ENCODE measurements around the gene LRRFIP1.
A peak's percentile ranks its signal among the peaks of the same experiment; 100 is the strongest.
"Not testable (repeated sequence)": the region's sequence is repeated elsewhere in the genome, so short reads cannot be mapped to it uniquely, and the experiment has no call there.

Gene LRRFIP1

DNA sequence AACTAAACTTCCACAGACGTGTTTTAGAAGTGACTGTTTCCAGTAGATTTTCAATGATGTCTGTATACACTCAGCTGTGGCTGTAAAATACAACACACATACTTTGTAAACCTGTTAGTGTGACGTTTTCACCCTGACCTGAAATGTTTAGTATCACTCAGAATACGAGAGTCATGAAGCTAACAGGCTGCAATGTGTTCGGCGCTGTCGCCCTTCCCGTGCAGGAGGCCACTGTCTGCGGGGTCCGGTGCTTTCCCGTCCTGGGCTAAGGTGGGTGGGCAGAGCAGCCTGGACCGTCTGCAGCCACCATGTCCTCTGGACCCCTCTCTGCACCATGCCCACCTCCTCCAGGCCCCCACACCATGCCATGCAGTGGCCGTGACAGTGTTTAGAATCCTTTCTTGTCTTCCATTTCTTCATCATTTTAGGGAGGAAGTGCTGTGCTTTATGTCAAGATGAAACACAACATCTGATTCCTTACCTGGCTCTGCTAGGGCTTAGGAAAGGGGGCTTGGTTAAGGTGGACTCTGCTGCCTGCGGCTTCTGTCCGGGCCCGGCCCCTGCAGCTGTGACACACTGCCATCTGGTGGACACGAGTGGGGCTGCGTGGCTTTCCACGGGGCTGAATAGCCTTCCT is 117.3 kb downstream of the LRRFIP1 start:
- peak; percentile 71 for DNase-seq (ENCODE audit: low spot score)

DNA sequence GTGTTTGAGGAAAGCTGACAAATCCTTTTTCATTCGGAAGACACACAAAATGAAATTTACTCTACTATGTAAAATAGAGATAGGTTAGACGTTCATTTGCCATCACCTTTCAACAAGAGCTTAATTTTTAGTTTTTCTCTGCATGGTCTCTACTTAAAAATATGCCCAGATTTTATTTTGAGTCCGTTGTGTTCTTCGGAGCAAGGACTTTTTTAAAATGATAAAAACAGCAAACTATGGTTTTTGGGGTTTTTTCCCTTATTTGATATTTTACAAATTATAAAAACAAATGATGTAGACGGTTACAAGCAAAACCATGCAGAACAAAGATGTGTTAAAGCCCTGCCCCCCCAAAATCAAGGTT is 117.8 kb downstream of the LRRFIP1 start:
- no peak for DNase-seq (ENCODE audit: low spot score)

DNA sequence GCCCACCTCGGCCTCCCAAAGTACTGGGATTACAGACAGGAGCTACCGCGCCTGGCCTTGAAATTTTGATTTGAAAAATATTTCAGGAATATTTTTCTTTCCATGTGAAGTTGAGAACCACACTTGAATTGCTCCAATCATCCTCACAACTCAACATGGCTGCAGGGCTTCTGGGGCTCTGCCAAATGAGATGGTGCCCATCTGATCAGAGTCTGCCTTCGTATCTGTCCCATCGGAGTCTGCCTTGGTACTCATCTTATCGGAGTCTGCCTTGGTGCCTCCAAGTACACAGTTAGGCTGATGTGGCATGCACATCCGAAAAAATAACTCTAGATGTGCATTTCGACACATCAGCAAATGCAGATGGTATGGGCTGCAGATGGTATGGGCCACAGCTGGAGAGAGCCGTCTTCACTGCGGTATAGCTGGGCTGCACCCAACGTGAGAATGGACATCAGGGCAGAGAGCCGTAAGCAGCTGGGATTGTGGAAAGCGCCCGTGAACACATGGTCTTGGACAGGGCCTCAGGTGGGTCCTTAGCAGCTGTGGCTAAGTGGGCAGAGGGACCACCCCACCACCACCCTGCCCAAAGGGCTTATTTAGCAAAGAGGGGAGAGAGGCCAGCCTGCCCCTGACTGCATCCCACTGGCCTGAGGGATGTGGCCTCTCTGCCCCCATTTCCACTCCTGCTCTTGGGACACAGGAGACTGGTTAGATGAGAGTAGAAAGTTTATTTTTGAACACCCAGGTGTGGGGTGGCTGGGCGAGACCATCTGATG is 119.1 kb downstream of the LRRFIP1 start:
- DNase-seq (ENCODE audit: low spot score) = no peak

DNA sequence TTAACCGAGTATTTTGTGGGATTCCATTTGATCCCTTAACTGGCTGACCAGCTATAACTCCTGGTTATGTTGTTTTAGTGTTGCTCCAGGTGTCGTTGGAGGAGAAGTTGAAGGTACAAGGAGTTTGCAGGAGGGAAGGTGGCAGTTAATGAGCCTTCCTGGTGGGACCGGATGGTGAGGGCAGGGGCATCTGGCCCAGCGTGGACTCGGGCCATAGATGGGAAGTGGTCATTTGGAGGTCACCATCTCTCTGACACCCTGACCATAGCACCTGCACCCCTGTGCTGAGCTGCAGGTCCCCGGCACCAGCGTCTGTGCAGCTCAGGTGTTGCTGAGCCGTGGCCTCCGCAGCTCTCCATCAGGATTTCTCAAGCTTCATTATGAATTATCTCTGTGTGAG is 119.8 kb downstream of the LRRFIP1 start:
- no peak for DNase-seq (ENCODE audit: low spot score)

DNA sequence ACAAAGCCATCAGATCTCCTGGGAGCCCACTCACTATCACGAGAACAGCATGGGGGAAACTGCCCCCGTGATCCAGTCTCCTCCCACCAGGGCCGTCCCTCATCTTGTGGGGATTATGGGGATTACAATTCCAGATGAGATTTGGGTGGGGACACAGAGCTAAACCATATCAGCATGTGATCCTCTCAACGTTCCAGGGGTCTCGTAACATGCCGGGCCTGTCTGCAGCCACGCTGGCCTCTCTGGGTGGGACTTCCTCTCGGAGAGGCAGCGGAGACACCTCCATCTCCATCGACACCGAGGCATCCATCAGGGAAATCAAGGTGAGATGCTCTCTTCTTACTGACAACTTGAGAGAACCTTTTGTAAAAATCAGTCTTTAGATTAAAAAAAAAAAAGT is 121.6 kb downstream of the LRRFIP1 start:
- no peak for DNase-seq (ENCODE audit: low spot score)

DNA sequence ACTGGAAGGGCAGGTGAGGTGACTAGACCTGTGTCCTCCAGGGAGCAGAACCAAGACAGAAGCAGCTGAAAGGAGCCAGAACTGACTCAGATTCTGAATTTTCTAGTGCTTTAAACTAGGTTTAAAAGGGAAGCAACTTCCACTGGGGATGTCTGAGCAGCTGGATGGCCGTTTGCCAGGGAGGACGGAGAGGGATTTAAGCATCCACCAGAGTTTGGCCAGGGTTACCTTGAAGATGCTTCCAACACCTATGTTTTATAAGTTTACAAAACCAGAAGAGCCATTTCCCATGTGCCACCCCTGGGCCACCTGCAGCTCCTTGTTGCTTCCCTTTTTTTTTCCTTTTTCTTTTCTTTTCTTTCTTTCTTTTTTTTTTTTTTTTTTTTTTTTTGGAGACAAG is 122.6 kb downstream of the LRRFIP1 start:
- DNase-seq (ENCODE audit: low spot score) = no peak

DNA sequence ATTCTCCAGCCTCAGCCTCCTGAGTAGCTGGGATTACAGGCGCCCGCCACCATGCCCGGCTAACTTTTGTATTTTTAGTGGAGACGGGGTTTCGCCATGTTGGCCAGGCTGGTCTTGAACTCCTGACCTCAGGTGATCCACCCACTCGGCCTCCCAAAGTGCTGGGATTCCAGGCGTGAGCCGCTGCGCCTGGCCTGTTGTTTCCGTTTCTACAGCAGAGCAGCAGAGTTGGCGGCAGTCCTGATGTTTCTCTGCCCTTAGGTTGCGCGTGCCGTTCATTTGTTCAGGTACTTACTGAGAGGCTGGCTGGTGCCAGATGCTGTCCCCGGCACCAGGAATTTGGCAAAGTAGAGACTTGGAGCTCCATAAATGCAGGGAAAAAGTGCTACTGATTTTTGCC is 123.1 kb downstream of the LRRFIP1 start:
- DNase-seq (ENCODE audit: low spot score) = not testable (repeated sequence)

DNA sequence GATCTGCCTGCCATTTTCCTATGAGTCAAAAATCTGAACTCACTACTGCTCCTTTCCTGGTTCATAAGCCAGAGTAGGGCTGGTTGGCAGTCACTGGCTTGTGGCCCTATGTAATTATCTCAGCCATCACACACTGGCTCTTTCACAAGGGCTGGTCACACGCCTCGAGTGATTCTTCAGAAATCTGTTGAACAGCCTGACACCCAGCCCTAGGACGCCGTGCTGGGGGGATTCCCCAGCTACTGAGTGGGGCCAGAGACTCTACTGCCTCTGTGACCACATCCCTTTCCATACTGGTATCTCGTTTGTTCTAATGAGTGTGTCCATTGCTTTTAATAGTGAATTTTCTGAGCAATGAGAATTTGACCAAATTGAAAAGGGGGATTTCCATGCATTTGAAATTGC is 125.4 kb downstream of the LRRFIP1 start:
- DNase-seq (ENCODE audit: low spot score) = no peak

DNA sequence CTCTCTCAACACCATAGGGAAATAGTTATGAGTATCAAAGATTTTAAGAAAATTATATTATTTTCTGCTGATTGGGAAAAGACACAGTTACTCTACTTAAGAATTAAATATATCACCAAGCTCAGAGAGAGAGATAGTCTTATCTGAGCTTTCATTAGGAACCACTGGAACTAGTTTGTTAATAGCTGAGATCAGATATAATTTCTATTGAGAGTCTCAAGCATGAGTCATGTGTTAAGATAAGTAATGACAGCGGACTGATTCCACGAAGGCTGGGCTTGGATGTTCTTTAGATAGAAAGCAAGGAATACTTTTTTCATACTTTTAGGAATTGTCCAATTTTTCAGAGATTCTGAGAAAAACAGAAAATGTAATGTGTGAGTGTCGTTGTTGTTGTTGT is 126.8 kb downstream of the LRRFIP1 start:
- no peak for DNase-seq (ENCODE audit: low spot score)

DNA sequence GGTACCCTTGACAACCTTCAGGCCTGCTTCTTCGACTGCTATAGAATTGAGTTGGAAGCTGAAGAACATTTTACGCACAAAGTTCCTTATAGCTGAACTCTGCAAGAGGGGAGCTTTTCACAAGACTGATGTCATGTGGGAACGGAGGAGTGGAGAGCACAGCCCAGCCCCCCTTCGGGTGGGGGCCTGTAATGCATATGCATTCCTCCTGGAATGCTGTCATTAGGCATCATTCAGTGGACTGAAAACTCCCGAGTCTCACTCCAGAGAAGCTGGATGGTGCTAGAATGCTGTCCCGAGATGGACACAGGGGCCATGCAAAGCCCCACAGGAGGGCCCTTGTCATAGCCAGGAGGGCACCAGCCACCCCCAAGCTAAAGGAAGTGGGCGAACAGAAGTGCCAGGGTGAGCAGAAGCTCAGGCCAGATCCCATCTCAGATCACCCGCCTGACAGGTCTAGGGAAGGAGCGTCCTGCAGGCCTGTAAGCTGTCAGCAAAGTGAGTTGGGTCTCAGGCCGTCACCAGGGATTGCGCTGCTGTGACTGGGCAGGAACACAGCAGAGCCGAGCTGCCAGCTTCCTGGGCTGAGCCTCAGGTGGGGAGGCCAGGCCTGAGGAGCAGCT is 127.3 kb downstream of the LRRFIP1 start:
- no peak for DNase-seq (ENCODE audit: low spot score)

DNA sequence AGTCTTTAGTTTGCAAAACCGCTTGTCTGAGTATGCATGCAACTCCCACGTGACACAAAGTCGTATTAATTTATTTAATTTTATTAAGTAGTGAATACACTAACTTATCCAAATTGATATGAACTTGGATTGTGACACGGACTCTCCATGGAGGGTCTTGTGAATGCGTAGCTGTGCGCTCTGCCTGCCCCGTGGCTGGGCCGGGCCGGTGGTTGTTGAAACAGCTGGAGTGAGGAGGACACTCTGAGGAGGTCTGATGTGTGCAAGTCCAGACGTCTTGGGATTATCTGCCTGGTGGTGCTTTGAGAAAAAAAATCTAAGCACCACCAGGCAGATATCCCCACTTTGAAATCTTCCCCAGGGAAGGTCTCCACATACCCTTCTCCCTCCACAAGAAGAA is 130.2 kb downstream of the LRRFIP1 start:
- no peak for DNase-seq (ENCODE audit: low spot score)

DNA sequence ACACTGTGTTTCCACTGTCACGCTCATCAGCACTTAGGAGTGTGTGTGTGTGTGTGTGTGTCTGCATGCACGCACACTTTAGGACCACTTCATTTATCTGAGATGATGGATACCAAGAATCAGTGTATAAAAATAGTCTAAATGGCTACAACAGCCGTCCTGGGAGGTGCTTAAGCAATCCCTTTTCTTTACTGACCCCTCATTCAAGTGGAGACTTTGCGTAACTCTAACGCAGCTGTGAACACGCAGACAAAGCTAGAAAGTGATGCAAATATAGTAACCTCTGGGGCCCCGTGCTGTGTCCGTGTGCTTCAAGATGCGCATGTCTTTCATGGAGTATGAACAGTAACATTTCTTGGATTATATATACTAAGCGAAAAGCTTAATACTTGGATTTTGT is 130.8 kb downstream of the LRRFIP1 start:
- no peak for DNase-seq (ENCODE audit: low spot score)

DNA sequence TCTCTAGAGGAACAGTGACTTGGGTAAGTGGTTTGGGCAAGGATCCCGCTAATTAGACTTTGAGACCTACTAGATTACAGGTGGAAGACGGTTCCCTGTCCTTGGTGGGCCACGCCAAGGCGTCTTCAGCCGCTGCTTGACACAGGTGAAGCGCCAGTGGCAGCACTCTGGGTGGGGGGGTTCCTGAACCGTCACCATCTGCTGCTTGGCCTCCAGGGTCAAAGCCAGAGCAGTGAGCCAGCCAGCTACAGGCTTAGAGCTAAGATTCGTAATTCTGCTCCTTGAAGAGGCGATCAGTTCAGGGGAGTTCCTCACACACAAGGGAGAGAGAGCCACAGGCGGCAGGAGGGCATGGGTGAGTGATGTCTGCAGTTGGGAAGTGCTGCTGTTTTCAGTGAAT is 131.8 kb downstream of the LRRFIP1 start:
- DNase-seq (ENCODE audit: low spot score) = no peak

DNA sequence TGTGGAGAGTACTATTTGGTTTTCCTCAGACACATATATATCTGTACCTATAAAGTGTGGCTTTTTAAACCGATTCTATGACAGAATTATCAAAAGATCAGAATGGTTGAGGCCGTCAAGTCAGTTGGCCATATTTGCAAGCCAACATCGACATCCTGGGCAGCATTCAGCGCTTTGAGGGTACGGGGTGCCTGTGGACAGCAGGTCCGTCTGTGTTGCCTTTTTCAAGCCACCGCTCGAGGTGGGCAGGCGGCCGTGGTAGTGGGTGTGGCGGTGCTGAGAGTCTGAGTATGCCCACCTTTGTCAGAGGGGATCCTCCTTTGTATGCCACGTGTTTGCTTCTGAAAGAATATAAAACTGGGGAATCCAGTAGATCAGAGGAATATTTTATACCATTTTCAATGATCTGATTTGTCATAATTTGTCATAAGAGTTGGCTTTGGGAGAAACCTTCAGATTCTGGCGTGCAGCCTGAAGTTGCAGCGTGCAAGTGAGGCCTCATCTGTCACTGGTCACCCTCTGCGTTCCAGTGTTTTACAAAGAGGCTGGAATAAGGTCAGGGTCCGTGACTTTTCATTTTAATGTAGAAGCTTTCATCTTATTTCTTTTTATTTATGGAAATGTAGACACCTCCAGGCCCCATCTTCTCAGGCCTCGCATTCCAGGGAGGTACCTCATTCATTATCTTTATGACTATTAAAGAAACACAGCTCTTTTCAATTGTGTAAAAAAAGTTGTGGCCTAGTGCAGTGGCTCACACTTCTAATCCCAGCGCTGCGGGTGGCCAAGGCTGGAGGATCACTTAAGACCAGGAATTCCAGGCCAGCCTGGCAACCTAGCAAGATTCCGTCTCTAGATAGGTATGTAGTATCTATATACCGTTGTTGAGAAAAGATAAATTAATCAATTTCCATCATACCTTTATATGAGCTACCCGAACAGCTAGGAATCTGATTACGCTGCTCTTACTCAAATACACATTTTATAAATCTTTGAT is 133.4 kb downstream of the LRRFIP1 start:
- DNase-seq (ENCODE audit: low spot score) = no peak

DNA sequence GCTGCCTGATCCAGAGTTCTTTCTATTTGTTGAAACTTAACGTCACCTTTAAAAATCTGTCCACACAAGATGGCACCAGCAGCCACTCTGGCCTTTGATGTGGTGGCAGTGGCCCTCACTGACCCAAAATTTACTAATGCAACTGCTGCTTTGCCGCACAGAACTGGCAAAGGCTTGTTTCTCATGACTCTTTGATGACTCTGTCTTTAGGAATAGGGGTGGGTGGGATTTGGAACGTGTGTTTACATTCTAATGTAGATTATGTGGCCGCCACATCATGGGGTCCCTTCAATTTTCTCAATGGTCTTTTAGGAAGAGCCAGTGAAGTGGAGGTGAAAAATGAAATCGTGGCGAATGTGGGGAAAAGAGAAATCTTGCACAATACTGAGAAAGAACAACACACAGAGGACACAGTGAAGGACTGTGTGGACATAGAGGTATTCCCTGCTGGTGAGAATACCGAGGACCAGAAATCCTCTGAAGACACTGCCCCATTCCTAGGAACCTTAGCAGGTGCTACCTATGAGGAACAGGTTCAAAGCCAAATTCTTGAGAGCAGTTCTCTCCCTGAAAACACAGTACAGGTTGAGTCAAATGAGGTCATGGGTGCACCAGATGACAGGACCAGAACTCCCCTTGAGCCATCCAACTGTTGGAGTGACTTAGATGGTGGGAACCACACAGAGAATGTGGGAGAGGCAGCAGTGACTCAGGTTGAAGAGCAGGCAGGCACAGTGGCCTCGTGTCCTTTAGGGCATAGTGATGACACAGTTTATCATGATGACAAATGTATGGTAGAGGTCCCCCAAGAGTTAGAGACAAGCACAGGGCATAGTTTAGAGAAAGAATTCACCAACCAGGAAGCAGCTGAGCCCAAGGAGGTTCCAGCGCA is 135.2 kb downstream of the LRRFIP1 start:
- not testable (repeated sequence) for DNase-seq (ENCODE audit: low spot score)

DNA sequence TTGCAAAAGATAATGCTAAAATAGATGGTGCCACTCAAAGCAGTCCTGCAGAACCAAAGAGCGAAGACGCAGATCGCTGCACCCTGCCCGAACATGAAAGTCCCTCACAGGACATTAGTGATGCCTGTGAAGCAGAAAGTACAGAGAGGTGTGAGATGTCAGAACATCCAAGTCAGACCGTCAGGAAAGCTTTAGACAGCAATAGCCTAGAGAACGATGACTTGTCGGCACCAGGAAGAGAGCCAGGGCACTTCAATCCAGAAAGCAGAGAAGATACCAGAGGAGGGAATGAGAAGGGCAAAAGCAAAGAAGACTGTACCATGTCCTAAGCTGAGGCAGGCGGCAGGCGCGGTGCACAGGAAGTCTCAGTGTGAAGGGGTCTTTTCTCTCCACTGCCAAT is 136.4 kb downstream of the LRRFIP1 start:
- no peak for DNase-seq (ENCODE audit: low spot score)

DNA sequence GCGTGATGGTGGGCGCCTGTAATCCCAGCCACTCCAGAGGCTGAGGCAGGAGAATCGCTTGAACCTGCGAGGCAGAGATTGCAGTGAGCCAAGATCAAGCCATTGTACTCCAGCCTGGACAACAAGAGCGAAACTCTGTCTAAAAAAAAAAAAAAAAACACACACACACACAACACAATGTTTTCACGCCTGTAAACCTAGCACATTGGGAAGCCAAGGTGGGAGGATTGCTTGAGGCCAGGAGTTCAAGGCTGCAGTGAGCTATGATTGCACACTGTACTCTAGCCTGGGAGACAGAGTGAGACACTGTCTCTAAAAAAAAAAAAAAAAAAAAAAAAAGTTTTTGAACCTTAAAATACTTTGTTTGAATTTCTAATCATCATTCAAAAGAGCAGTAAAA is 137.7 kb downstream of the LRRFIP1 start:
- DNase-seq (ENCODE audit: low spot score) = not testable (repeated sequence)

DNA sequence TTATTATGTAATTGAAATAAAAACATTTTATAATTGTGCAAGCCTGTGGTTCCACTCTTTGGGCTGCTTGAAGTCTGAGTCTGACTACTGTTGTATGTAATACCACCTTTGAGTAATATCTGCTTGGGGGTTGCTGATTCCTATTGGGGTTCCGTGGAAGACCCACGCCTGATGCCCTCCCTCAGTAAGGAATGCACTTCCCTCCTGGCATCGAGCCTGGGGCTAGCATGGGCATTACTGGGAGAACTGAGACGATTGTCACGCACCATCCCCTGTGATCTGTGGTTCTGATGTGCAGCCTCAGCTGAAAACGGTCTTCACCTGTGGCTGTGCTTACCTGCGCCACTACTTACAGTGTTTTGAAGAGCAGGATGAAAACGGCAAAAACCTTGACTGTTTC is 138.5 kb downstream of the LRRFIP1 start:
- no peak for DNase-seq (ENCODE audit: low spot score)

DNA sequence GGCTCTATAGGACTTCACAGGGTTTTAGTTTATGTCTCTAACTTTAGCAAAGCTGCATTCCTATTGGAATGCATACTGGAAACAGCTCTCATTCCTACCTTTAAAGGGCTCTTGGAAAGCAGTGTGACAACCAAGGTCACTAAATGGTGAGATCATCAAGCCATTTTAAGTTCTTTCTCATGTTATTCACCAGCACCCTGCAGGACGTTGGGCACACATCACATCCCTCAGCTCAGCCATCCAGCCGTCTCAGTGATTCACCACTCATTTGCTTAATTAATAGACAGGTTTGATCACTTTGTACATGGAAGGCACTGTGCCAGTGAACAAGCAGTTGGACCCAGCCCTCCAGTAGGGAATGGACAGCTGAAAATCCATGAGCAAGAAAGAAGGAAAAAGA is 139.0 kb downstream of the LRRFIP1 start:
- DNase-seq (ENCODE audit: low spot score) = no peak

DNA sequence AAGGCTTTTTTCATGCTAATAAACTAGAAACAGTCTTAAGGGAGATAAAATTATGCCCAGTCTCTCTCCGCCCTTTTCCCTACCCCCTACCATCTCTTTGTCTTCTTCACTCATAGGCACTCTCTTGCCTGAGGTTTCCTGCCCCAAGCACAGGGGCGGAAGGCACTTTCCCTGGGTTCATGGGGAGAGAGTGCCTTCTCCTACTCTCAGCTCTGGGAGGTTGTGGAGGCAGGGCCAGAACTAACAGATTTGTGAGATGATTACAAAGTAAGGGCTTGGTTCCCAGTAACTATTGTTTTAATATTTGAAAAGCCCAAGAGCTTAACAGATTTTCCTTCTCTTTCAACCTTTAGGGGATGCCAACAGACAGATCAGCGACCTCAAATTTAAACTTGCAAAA is 145.1 kb downstream of the LRRFIP1 start:
- no peak for DNase-seq (ENCODE audit: low spot score)

DNA sequence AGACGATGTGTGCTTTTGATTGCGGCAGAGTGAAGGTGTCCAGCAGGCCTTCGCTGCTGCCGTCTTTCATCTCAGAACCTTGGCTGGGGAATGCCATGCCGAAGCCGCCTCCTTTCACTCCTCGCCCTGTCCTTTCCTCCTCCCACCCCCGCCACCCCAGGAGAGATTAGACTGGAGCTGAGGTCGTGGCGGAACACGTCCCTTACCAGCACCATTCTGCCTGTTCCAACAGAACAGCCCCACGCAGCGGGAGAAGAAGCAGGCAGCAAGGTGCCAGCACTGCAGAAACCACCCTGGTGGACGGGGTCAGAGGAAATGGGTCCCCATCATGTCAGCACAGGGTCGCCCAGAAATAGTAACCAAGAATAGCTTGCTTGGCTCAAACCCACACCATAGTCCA is 146.4 kb downstream of the LRRFIP1 start:
- no peak for DNase-seq (ENCODE audit: low spot score)

All from CD4-positive, alpha-beta T cell treated with Interleukin-6 at 100 ng/mL for 8 hours (primary cell).